ENCODE measurements around the gene PTP4A2.

The PTP4A2 gene

GRCh38 chr1:31883357-31883942 is 54.7 kb downstream of the PTP4A2 start:
- DNase-seq, result no peak

- no peak for DNase-seq
Measured at GRCh38 chr1:31881688-31882000, 56.5 kb downstream of the PTP4A2 start.

- DNase-seq, result peak in 1 of 3 experiments; percentile 6
Measured at GRCh38 chr1:31880957-31881687, 57.0 kb downstream of the PTP4A2 start.

- DNase-seq, result no peak
Measured at GRCh38 chr1:31879981-31880608, 58.1 kb downstream of the PTP4A2 start.

GRCh38 chr1:31878058-31878457 is 60.1 kb downstream of the PTP4A2 start:
- no peak for DNase-seq

- no peak for DNase-seq
Measured at GRCh38 chr1:31877544-31877943, 60.6 kb downstream of the PTP4A2 start.

GRCh38 chr1:31875636-31876236 is 62.4 kb downstream of the PTP4A2 start:
- no peak for DNase-seq

- DNase-seq, result no peak
Measured at GRCh38 chr1:31874942-31875341, 63.2 kb downstream of the PTP4A2 start.

GRCh38 chr1:31872658-31873636 is 65.2 kb downstream of the PTP4A2 start:
- no peak for DNase-seq

GRCh38 chr1:31871703-31872102 is 66.5 kb downstream of the PTP4A2 start:
- DNase-seq, result no peak

- DNase-seq, result no peak
Measured at GRCh38 chr1:31870086-31870736, 68.0 kb downstream of the PTP4A2 start.

GRCh38 chr1:31869449-31869848 is 68.7 kb downstream of the PTP4A2 start:
- DNase-seq, result no peak

GRCh38 chr1:31868862-31869261 is 69.3 kb downstream of the PTP4A2 start:
- no peak for DNase-seq

GRCh38 chr1:31867546-31867945 is 70.6 kb downstream of the PTP4A2 start:
- DNase-seq, result no peak

GRCh38 chr1:31866450-31867032 is 71.6 kb downstream of the PTP4A2 start:
- peak in 2 of 3 experiments; percentile 9 to 22 for DNase-seq

GRCh38 chr1:31865728-31866449 is 72.3 kb downstream of the PTP4A2 start:
- DNase-seq, result no peak

- DNase-seq, result no peak
Measured at GRCh38 chr1:31862071-31862470, 76.1 kb downstream of the PTP4A2 start.

- DNase-seq, result no peak
Measured at GRCh38 chr1:31861346-31861745, 76.8 kb downstream of the PTP4A2 start.

GRCh38 chr1:31860581-31860980 is 77.6 kb downstream of the PTP4A2 start:
- no peak for DNase-seq

GRCh38 chr1:31859719-31860118 is 78.4 kb downstream of the PTP4A2 start:
- DNase-seq, result no peak

GRCh38 chr1:31859044-31859443 is 79.1 kb downstream of the PTP4A2 start:
- no peak for DNase-seq
